ENCODE measurements around the gene TSBP1. TPM values are rescaled to one million over a fixed set of nuclear protein-coding genes. Genes with fewer than 3 reads are reported as not detected.
"Not testable (repeated sequence)": the region's sequence is repeated elsewhere in the genome, so short reads cannot be mapped to it uniquely, and the experiment has no call there.

TSBP1 gene
- total RNA-seq, 2 donors from 2014 or later = not detected

DNA sequence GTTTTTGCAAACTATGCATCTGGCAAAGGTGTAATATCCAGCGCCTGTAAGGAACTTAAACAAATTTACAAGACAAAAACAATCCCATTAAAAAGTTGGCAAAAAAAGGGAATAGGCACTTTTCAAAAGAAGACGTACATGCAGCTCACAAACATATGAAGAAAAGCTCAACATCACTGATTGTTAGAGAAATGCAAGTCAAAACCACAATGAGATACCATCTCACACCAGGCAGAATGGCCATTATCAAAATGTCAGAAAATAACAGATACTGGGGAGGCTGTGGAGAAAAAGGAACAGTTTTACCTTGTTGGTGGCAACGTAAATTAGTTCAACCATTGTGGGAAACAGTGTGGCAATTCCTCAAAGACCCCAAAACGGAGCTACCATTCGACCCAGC, 54.2 kb downstream of the TSBP1 start:
- TF ChIP-seq, protein P1, sequence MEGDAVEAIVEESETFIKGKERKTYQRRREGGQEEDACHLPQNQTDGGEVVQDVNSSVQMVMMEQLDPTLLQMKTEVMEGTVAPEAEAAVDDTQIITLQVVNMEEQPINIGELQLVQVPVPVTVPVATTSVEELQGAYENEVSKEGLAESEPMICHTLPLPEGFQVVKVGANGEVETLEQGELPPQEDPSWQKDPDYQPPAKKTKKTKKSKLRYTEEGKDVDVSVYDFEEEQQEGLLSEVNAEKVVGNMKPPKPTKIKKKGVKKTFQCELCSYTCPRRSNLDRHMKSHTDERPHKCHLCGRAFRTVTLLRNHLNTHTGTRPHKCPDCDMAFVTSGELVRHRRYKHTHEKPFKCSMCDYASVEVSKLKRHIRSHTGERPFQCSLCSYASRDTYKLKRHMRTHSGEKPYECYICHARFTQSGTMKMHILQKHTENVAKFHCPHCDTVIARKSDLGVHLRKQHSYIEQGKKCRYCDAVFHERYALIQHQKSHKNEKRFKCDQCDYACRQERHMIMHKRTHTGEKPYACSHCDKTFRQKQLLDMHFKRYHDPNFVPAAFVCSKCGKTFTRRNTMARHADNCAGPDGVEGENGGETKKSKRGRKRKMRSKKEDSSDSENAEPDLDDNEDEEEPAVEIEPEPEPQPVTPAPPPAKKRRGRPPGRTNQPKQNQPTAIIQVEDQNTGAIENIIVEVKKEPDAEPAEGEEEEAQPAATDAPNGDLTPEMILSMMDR (IDR thresholded peaks at IDR 0.05) = no peak
- DNase-seq (ENCODE audit: low spot score) = no peak
- no peaks in the 10 kb centered on the region for H3K9me3 ChIP-seq
- H3K36me3 ChIP-seq = no peaks in the 10 kb centered on the region
- no peaks in the 10 kb centered on the region for H3K27me3 ChIP-seq
- H3K4me3 ChIP-seq = no peak overlapping the region
- H3K27ac ChIP-seq = no peak overlapping the region
- no peaks in the 10 kb centered on the region for H3K4me1 ChIP-seq

DNA sequence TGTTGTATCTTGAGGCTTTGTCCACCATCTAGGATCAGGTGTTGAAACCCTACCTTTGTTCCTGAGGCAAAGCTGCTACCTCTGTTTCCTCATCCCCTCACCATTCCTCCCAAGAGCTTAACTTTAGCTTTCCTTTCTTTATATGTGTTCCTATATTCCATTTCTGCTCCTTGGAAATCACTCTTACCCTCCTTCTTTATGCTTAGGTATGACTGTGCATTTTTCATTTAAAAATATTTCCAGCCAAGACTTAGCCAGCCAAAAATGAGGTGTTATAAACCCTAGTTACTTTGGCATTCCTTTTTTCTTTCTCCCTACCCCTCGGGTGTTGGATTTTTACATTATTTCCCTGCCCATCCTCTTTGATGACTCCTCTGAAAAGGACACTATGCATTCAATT, 57.7 kb downstream of the TSBP1 start:
- Histone ChIP-seq H3K36me3 (no peaks in the 10 kb centered on the region), H3K27me3 (no peaks in the 10 kb centered on the region), H3K27ac (no peak overlapping the region), H3K4me1 (no peaks in the 10 kb centered on the region), H3K9me3 (no peaks in the 10 kb centered on the region), H3K4me3 (no peak overlapping the region)
- TF ChIP-seq, protein P1 (IDR thresholded peaks at IDR 0.05) = no peak
- no peak for DNase-seq (ENCODE audit: low spot score)

DNA sequence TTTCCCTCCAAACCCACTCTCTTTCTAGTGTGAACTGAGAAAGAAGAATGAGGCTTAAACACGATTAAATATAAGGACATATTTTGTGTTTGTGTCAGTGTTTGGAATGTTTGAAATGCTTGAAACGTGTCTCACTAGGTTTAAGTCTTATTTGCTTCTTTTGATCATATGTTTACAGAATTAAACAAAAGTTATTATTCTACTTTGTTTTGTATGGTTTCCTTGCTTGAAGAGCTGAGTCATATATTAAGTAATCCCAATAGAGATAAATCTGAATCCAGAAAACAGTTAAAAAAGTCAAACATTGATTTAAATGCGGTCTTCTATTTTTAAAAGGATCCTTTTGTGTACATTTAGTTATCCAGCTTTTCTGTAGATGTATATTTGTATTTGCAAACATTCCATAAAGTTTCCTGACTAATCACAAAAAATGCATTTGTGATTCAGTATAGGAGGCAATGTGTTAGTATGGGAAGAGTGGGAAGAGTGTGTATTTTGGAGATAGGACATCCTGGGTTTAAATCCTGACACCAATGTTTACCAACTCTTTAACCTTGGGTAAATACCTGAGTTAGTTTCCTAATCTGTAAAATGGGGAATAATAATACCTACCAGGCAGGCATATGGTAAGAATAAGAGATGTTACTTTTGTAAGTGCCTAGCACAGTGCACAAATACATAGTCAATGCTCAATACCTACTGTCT, 72.9 kb downstream of the TSBP1 start:
- no peak for DNase-seq (ENCODE audit: low spot score)
- Histone ChIP-seq H3K36me3 (no peaks in the 10 kb centered on the region), H3K27ac (no peak overlapping the region), H3K27me3 (no peaks in the 10 kb centered on the region), H3K4me3 (no peak overlapping the region), H3K9me3 (no peaks in the 10 kb centered on the region), H3K4me1 (no peaks in the 10 kb centered on the region)
- TF ChIP-seq, protein P1 (IDR thresholded peaks at IDR 0.05) = no peak

GRCh38 chr6:32294980-32295379, 76.7 kb downstream of the TSBP1 start:
- H3K9me3 ChIP-seq; H3K4me1 ChIP-seq; H3K27me3 ChIP-seq; H3K27ac ChIP-seq; DNase-seq (ENCODE audit: low spot score); H3K4me3 ChIP-seq; H3K36me3 ChIP-seq: not testable (repeated sequence)

DNA sequence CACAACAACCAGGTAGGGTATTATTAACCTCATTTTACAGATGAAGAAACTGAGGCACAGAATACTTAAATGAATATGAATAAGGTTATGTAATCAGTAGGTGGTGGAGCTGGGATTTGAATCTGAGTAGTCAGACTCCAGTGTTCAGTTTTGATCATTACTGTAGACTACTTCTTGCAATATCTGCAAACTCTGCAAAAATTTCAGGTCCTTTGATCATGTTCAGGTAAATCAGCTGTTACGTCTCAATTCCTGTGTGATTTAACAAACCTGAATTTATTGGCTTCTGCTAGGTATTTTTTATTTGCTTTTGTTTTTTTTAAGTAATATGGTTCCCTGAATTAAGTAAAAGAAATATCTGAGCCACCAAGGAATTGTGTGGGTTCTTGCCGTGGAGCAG, 77.1 kb downstream of the TSBP1 start:
- H3K36me3 ChIP-seq = no peaks in the 10 kb centered on the region
- no peak for DNase-seq (ENCODE audit: low spot score)
- TF ChIP-seq, protein P1 (IDR thresholded peaks at IDR 0.05) = no peak
- no peaks in the 10 kb centered on the region for H3K9me3 ChIP-seq
- H3K4me1 ChIP-seq = peaks cover 0 to 5% of the 10 kb centered on the region in 2 donors
- H3K27ac ChIP-seq = no peak overlapping the region
- no peak overlapping the region for H3K4me3 ChIP-seq
- no peaks in the 10 kb centered on the region for H3K27me3 ChIP-seq

GRCh38 chr6:32293695-32294094, 78.0 kb downstream of the TSBP1 start:
- Histone ChIP-seq H3K9me3 (no peaks in the 10 kb centered on the region), H3K36me3 (no peaks in the 10 kb centered on the region), H3K27me3 (no peaks in the 10 kb centered on the region), H3K4me3 (no peak overlapping the region), H3K4me1 (peaks cover 0 to 5% of the 10 kb centered on the region in 2 donors), H3K27ac (no peak overlapping the region)
- TF ChIP-seq, protein P1 (IDR thresholded peaks at IDR 0.05) = no peak
- DNase-seq (ENCODE audit: low spot score) = no peak

Measured in right atrium auricular region (tissue), 2 donors.